CD4-positive, alpha-beta T cell (primary cell): Measurements from ENCODE around the gene HIPK2. TPM values are rescaled to one million over a fixed set of nuclear protein-coding genes. Genes with fewer than 3 reads are reported as not detected.

ENCODE experiments used
- ATAC-seq: fragments of 200-7000 bp; cut with Tn5 transposase; one replicate; pipeline ENCODE4 v1.10.0; 2022; ENCODE audit warnings: mild to moderate bottlenecking; ENCODE audit not compliant: poor library complexity
- CTCF ChIA-PET: fragments of 350-600 bp; sonication (Branson Sonifier 250); formaldehyde crosslinking; loops from one replicate; lab custom pipeline; 2021; ENCODE audit warnings: antibody characterized with exemption, inconsistent platforms; lab: Charles Lee
- POLR2A ChIA-PET: fragments of 350-600 bp; sonication (Branson Sonifier 250); formaldehyde crosslinking; loops from one replicate; lab custom pipeline; 2021; ENCODE audit warnings: antibody characterized with exemption, inconsistent platforms; lab: Charles Lee
- DNase-seq, 14 experiments: peaks; one replicate each; pipeline ENCODE4 v3.0.0-alpha.2; 2013 to 2020; ENCODE audit warnings: mixed read lengths in 2 of 14
- H3K27ac ChIP-seq, 2 donors: one replicate each; pipeline versions ENCODE4 v1.5.1 to v1.7.0; 2013; ENCODE audit warnings: low read length in 2 of 2, low read depth in 1 of 2, mild to moderate bottlenecking in 1 of 2
- H3K27me3 ChIP-seq, 2 experiments: 1 replicate in 1 of 2; 2 replicates in 1 of 2; pipeline versions ENCODE4 v1.6.1 to v1.7.0; 2013; ENCODE audit warnings: low read length in 2 of 2, control low read depth in 1 of 2, mild to moderate bottlenecking in 1 of 2, moderate library complexity in 1 of 2; ENCODE audit not compliant: insufficient read depth in 2 of 2, control insufficient read depth in 1 of 2
- H3K36me3 ChIP-seq: one replicate; pipeline ENCODE4 v1.6.1; 2013; ENCODE audit warnings: low read length, control low read depth; ENCODE audit not compliant: insufficient read depth
- H3K4me1 ChIP-seq: one replicate; pipeline ENCODE4 v1.6.1; 2013; ENCODE audit warnings: low read length, control low read depth; ENCODE audit not compliant: insufficient read depth
- H3K4me3 ChIP-seq: one replicate; pipeline ENCODE4 v1.5.1; 2013; ENCODE audit warnings: mild to moderate bottlenecking, low read length, moderate library complexity
- H3K9me3 ChIP-seq, 2 experiments: 1 replicate in 1 of 2; 2 replicates in 1 of 2; pipeline versions ENCODE4 v1.6.1 to v1.7.0; 2013; ENCODE audit warnings: low read length in 2 of 2, mild to moderate bottlenecking in 2 of 2, control low read depth in 1 of 2, moderate library complexity in 1 of 2; ENCODE audit not compliant: control insufficient read depth in 1 of 2, insufficient read depth in 1 of 2
- H3K27ac Mint-ChIP-seq: one replicate; pipeline ENCODE4 v1.8.0; 2020; ENCODE audit warnings: mixed read lengths
- H3K27me3 Mint-ChIP-seq: one replicate; pipeline ENCODE4 v1.8.0; 2021; ENCODE audit warnings: mixed read lengths
- H3K36me3 Mint-ChIP-seq: one replicate; pipeline ENCODE4 v1.8.0; 2021; ENCODE audit warnings: low read depth, mixed read lengths
- H3K4me1 Mint-ChIP-seq: one replicate; pipeline ENCODE4 v1.8.0; 2021; ENCODE audit warnings: low read depth, mixed read lengths
- H3K4me3 Mint-ChIP-seq: one replicate; pipeline ENCODE4 v1.8.0; 2020; ENCODE audit warnings: mild to moderate bottlenecking, mixed read lengths
- H3K9me3 Mint-ChIP-seq: one replicate; pipeline ENCODE4 v1.8.0; 2020; ENCODE audit warnings: mixed read lengths
- intact Hi-C, 2 experiments: fragments of 100-400 bp; cut with DNase I in 1 of 2; cut with micrococcal nuclease in 1 of 2; formaldehyde crosslinking; loops; one replicate each; pipeline versions ENCODE4 v1.15.1 to v1.9.0; 2023 to 2025; cut with DNase I, micrococcal nuclease
- total RNA-seq, 174 experiments: library from RNA in 2 of 174; stranded (reverse) in 2 of 174; gene quantifications; one replicate each; pipeline ENCODE4 v1.2.3 and lab custom pipeline; 2021 to 2026
- TF ChIP-seq, protein P1 (sequence below): fragments of 200-600 bp; IDR thresholded peaks from one replicate; pipeline ENCODE4 v1.8.0; 2022; ENCODE audit warnings: antibody characterized with exemption, mild to moderate bottlenecking

HIPK2 gene
- total RNA-seq, 2 experiments from 2014 or later, result 36.5 to 37.0 TPM

DNA sequence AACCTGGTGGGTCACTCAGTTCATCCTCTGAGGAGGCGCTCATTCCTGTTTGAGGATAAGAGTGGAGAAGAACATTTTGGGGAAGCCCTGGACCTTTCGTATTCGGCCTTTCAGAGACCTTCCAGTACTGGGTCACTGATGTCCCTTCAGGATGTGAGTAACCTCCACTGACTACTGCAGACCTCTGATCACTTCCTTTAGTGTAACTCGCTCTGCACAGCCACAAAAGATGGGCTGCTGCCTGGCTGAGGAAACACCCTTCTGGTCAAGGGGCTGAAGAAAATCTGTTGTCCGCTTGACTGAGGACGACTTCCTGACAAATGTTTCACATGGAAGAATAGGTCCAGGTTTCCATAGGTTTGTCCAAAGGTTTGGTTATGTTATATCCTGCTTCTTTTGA is 35.4 kb upstream of the HIPK2 start:
- no peak for ATAC-seq
- H3K4me3 ChIP-seq, result no peak overlapping the region
- H3K36me3 Mint-ChIP-seq, result no peaks in the 10 kb centered on the region
- DNase-seq, result no peak
- H3K4me1 ChIP-seq, result no peaks in the 10 kb centered on the region
- TF ChIP-seq, protein P1, sequence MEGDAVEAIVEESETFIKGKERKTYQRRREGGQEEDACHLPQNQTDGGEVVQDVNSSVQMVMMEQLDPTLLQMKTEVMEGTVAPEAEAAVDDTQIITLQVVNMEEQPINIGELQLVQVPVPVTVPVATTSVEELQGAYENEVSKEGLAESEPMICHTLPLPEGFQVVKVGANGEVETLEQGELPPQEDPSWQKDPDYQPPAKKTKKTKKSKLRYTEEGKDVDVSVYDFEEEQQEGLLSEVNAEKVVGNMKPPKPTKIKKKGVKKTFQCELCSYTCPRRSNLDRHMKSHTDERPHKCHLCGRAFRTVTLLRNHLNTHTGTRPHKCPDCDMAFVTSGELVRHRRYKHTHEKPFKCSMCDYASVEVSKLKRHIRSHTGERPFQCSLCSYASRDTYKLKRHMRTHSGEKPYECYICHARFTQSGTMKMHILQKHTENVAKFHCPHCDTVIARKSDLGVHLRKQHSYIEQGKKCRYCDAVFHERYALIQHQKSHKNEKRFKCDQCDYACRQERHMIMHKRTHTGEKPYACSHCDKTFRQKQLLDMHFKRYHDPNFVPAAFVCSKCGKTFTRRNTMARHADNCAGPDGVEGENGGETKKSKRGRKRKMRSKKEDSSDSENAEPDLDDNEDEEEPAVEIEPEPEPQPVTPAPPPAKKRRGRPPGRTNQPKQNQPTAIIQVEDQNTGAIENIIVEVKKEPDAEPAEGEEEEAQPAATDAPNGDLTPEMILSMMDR, result no peak
- ChIA-PET POLR2A (no interaction called here), CTCF (no interaction called here)
- peaks cover 9% of the 10 kb centered on the region for H3K4me1 Mint-ChIP-seq
- H3K36me3 ChIP-seq, result no peaks in the 10 kb centered on the region
- no peaks in the 10 kb centered on the region for H3K27me3 ChIP-seq
- intact Hi-C loops, result no loop called here
- no peaks in the 10 kb centered on the region for H3K9me3 ChIP-seq
- H3K9me3 Mint-ChIP-seq, result peaks cover 2% of the 10 kb centered on the region
- H3K27me3 Mint-ChIP-seq, result no peaks in the 10 kb centered on the region
- H3K27ac ChIP-seq, result no peak overlapping the region
- H3K27ac Mint-ChIP-seq, result no peak overlapping the region
- H3K4me3 Mint-ChIP-seq, result no peak overlapping the region

DNA sequence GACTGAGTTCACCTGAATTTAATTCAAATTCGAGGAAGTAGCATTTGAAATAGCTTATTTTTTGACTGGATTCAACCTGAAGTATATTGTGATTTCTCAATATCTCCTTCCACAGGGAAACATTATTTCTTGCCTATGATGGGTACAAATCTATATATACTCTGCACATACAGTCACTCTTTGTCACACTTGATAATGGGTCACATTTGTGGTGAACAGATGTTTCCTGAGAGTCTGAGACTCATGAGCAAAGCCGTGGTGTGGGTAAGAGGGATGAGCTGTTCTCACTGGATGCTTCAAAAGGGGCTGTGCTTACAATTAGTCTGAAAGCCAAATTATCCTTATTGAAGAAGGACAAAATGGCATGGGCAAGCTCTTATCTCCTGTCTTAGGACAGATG is 33.3 kb upstream of the HIPK2 start:
- Mint-ChIP-seq H3K27ac (no peak overlapping the region), H3K9me3 (peaks cover 1% of the 10 kb centered on the region), H3K36me3 (no peaks in the 10 kb centered on the region), H3K4me1 (peaks cover 9% of the 10 kb centered on the region), H3K27me3 (no peaks in the 10 kb centered on the region), H3K4me3 (no peak overlapping the region)
- Histone ChIP-seq H3K4me3 (no peak overlapping the region), H3K36me3 (no peaks in the 10 kb centered on the region), H3K4me1 (no peaks in the 10 kb centered on the region), H3K27me3 (no peaks in the 10 kb centered on the region), H3K9me3 (no peaks in the 10 kb centered on the region), H3K27ac (no peak overlapping the region)
- POLR2A ChIA-PET, result no interaction called here
- CTCF ChIA-PET, result no interaction called here
- intact Hi-C loops, result no loop called here
- DNase-seq (no peak), ATAC-seq (no peak)
- TF ChIP-seq, protein P1, result no peak

DNA sequence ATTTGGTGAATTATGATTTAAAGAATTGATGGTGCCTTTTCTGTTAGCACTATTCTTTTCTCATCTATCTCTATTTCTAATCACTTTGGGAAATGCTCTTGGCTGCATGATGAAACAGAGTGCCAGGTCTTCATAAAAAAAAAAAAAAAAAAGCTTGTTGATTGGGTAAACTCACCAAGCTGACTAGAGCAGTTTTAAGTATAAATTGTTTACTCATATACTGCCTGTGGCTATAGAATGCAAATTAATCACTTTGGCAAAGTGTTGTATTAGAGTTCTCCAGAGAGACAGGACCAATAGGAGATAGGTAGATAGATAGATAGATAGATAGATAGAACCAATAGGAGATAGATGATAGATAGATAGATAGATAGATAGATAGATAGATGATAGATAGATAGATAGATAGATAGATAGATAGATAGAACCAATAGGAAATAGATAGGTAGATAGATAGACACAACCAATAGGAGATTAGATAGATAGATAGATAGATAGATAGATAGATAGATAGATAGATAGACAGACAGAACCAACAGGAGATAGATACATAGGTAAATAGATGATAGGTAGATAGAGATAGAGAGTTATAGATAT is 31.1 kb upstream of the HIPK2 start:
- Mint-ChIP-seq H3K4me1 (peaks cover 5% of the 10 kb centered on the region), H3K4me3 (no peak overlapping the region), H3K27ac (no peak overlapping the region), H3K9me3 (no peaks in the 10 kb centered on the region), H3K27me3 (no peaks in the 10 kb centered on the region), H3K36me3 (no peaks in the 10 kb centered on the region)
- no peak for DNase-seq
- intact Hi-C loops, result no loop called here
- Histone ChIP-seq H3K36me3 (no peaks in the 10 kb centered on the region), H3K27ac (no peak overlapping the region), H3K4me3 (no peak overlapping the region), H3K4me1 (no peaks in the 10 kb centered on the region), H3K9me3 (peaks cover 0 to 5% of the 10 kb centered on the region in 2 experiments), H3K27me3 (no peaks in the 10 kb centered on the region)
- TF ChIP-seq, protein P1, result no peak
- ChIA-PET POLR2A (interaction anchor here (1.1 kb wide), 1 partner anchor 118 kb away, joined by 3 read pairs; no protein-coding TSS in a partner anchor), CTCF (interaction anchor here (0.8 kb wide), 1 partner anchor 19 kb away, joined by 3 read pairs; no protein-coding TSS in a partner anchor)
- ATAC-seq, result no peak
